Putamen (tissue), 1 donor: ENCODE measurements around the gene SPINK7.

ENCODE experiments used
- DNase-seq: peaks from one replicate; pipeline ENCODE4 v3.0.0-alpha.2; 2016; ENCODE audit warnings: low spot score

Gene SPINK7

GRCh38 chr5:148343603-148344487, 31.6 kb downstream of the SPINK7 start:
- DNase-seq, result no peak

- no peak for DNase-seq
These were observed 35.5 kb downstream of the SPINK7 start for GRCh38 chr5:148347706-148348105.

GRCh38 chr5:148352696-148353095, 40.5 kb downstream of the SPINK7 start:
- no peak for DNase-seq

- no peak for DNase-seq
These were observed 41.4 kb downstream of the SPINK7 start for GRCh38 chr5:148353634-148354033.

GRCh38 chr5:148364343-148364742, 52.1 kb downstream of the SPINK7 start:
- no peak for DNase-seq
